UCSD-AML1 (cell line): Measurements from ENCODE around the gene PUS3.
"Not testable (repeated sequence)": the region's sequence is repeated elsewhere in the genome, so short reads cannot be mapped to it uniquely, and the experiment has no call there.

Experiments used
- DNase-seq: peaks from one replicate; lab custom pipeline; 2025; ENCODE audit not compliant: unreplicated experiment; lab: John Stamatoyannopoulos, UW

The PUS3 gene

GRCh38 chr11:125921042-125921441, 18.0 kb upstream of the PUS3 start:
- DNase-seq: no peak

DNA sequence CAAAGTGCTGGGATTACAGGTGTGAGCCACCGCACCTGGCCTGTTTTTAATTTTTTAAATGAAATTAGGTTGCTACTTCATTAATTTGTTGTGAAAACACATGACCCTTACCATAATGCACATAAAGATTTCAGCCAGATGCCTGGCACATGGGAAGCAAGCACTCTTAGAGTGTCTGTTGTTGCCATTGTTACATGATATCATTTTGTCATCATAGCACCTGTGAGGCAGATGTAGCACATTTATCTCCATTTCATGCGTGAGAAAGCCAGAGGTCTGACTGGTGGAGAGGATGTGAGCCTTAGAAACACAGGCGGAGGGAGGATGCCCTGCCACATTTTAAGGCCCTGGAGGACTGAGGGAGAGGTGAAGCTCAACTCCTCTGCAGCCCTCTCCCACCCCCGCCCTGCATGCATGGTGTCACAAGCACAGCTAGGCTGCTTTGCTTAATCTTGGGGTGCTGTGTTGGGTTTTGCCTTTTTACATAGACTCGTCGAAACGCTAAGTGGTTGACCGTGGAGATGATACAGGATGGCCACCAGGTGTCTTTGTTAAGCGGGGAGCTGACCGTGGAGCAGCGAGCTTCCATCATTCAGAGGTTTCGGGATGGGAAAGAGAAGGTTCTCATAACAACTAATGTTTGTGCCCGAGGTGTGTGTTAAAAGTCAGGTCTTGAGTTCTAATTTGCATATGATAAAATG, 15.3 kb upstream of the PUS3 start:
- DNase-seq: no peak

- DNase-seq: no peak
Observed at GRCh38 chr11:125916683-125917347, 13.8 kb upstream of the PUS3 start.

DNA sequence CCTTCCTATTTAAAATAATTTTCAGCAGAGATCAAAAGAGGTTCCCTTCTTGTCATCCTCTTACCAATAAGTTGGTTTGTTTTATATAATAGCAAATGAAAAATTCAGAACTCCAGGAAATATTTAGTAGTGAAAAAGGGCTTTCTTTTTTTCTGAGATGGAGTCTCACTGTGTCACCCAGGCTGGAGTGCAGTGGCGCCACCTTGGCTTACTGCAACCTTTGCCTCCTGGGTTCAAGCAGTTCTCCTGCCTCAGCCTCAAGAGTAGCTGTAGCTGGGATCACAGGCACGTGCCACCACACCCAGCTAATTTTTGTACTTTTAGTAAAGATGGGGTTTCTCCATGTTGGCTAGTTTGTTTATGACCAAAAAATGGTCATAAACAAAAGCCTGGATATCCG, 11.6 kb upstream of the PUS3 start:
- not testable (repeated sequence) for DNase-seq

- no peak for DNase-seq
Observed at GRCh38 chr11:125910226-125910849, 7.3 kb upstream of the PUS3 start.

- DNase-seq: no peak
Observed at GRCh38 chr11:125904678-125905077, 1.7 kb upstream of the PUS3 start.

- no peak for DNase-seq
Observed at GRCh38 chr11:125903711-125904659, 979 bp upstream of the PUS3 start, which contains the start of gene DDX25. Gene DDX25 (plus strand): TSS chr11:125904508. CDS start chr11:125904518, 10 bp downstream.

DNA sequence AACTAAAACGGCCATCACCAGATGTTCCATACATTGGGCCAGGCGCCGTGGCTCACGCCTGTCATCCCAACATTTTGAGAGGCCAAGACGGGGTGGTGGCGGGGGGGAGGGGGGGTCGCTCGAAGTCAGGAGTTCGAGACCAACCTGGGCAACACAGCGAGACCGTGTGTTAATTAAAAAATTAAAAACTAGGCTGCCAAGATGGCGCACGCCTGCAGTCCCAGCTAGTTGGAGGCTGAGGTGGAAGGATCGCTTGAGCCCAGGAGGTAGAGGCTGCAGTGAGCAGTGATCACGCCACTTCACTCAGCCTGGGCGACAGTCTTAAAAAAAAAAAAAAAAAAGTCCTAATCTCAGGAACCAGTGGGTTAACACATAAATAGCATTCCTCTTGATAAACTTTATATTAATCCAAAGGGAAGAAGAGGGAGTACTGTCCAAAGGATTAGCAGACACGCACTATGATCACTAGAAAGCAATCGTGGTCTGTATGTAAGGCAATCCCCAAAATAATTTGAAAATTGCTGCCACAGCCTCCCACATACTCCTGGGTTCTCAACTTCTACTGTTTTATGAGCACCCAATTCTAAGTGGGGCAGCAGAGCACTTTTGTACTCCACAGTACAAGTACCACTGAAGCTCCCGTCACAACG, 604 bp downstream of the PUS3 start:
- no peak for DNase-seq

GRCh38 chr11:125901872-125902271, 1.1 kb downstream of the PUS3 start:
- no peak for DNase-seq

- no peak for DNase-seq
Observed at GRCh38 chr11:125892994-125893393, 10.0 kb downstream of the PUS3 start.

DNA sequence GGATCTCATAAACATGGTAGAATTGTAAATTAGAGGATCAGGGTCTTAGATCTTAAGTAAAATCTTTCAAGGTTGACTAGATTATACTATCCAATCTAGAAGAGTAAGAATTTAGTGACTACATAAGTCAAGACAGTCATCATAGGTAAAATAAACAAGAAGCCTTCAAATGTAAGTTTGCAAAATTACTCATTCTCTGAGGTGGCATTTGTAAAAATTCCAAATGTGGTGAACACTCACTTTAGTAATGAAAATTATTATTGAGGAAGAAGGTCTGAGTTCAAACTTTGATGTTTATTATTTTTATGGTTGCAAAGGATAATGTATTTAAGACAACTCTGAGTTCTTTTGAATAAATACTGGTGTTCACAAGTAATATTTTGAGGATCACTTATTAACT, 10.9 kb downstream of the PUS3 start:
- no peak for DNase-seq

DNA sequence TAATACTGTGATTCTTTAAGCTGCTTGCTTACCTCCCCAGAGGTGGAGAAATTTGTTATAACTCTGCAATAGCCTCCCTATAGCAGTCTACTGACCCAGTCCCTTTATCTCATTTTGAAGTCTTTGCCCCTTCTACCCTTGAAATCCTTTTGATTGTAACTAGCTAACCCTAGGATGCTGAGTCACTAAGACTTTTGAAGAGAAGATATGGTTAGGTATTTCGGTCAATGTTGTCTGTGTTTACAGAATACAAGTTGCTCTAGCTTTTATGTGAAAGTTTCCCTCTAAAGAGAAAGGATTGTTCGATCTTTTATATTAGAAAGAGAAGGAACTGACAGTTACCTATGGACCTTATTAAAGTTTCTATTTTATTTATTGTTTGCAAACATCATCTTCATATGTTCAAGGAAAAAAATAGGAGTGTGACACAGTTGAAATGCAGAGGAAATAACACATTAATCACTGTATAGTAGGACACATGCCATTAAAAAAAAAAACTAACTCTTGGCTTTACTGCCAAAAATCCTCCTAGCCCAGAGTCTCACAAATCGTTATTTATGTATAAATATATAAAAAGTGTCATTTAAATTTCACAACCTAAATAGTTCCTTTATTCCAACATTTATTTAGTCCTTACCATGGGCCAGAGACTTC, 12.4 kb downstream of the PUS3 start:
- DNase-seq: no peak

DNA sequence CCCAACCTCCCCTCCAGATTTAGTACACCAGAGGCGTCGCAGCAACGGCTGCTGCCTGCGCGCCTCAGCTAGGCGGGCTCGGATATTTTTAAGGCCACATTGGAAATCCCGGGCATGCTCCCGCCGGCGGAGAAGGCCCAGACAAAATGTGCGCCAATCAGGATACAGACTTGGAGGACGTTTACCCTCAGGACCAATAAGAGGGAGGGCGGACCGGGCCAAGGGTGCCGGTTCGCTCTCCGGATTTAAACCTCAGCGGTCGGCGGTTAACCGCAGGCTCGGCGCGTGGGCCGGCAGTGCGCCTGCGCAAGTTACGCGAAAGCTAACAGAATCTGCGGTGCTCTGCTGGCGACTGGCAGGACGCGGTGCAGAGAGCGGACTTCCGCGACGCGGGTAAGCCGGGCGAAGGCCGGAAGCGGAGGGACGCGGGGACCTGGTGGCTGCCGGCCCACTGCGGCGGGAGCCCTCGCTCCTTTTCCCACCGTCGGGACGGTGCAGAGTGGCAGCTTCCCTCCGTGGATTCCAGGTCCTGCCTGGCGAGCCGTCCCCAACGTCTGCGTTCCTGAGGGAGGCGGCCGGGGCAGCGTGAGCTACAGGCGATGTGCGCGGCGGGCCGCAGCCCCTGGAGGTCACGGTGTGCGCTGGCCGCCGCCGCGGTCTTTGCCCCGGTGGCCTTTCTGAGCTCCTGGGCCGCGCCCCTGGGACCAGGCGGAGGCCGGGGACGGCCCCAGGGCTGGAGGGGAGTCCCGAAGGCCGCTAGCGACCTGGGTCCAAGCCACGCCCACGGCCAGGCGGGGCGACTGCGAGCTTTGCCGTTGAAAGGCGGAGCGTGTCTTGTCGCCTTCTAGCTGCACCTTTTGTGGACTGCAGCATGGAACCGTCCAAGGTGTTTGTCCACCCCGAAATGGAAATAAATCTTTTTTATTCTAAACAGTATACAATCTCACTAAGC, 15.4 kb downstream of the PUS3 start, which contains the start of gene HYLS1:
HYLS1 (plus strand) TSS at position 296 of the 952 bp plus-strand sequence. CDS start 11,701 bp downstream, outside the sequence.
- peak; percentile 90 for DNase-seq

GRCh38 chr11:125886997-125887372, 16.0 kb downstream of the PUS3 start:
- no peak for DNase-seq

- no peak for DNase-seq
Observed at GRCh38 chr11:125883375-125883774, 19.6 kb downstream of the PUS3 start.

DNA sequence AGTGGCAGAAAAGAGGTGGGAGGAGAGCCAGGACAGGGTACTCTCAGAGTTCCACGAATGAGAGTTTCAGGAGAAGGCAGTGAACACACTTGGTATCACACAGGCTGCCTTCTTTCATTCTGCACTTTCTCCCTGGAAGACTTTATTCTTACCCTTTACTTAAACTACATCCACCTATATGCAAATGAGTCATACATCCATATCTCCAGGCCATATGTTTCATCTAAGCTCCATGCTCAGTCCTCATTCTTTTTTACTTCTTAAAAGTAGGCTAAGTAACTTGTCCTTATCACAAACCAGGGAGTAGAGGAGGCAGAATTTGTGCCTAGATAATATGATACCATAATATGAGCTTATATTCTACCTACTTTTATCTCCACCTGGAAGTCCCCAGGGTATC, 21.7 kb downstream of the PUS3 start:
- DNase-seq: no peak

DNA sequence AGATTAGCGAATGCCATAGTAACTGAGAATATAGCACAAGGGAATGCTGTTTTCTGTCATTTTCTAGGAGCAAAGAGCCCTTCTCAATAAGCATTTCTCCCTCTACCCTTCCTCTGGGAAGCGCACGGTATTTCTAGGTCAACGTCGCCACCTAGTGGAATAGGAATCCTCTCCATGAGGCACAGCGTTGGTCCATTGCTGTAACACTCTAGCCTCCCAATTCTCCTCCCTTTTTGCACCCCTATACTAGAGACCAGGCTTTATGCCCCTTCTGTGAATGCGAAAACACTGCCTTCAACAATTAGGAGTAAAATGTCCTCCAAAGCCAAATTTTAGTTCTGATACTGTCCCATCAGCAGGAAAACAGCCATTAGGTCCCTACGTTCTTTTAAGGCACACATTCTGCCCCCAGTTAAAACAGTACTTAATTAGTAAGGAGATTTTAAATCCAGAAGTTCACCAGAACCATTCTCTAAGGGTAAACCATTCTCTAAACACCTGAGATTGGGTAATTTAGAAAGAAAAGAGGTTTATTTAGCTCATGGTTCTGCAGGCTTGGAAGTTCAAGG, 28.4 kb downstream of the PUS3 start:
- DNase-seq: peak; percentile 31

- no peak for DNase-seq
Observed at GRCh38 chr11:125873881-125874555, 29.0 kb downstream of the PUS3 start.
